Measurements from ENCODE around the gene PCYOX1L.

The PCYOX1L gene

GRCh38 chr5:149378241-149378820 lies 20.5 kb downstream of the PCYOX1L start:
- no peak for ATAC-seq
- TF ChIP-seq ARNTL (CRISPR knock-in tag; IDR thresholded peaks at IDR 0.05; ENCODE audit: borderline replicate concordance, low read depth): no peak
- TF ChIP-seq OSR1 (CRISPR knock-in tag; IDR thresholded peaks at IDR 0.05): no peak

GRCh38 chr5:149379177-149379761 lies 21.4 kb downstream of the PCYOX1L start, which contains the start of gene IL17B:
TSS of gene IL17B (minus strand) at chr5:149379292. CDS start at chr5:149379225, 67 bp downstream.
- no peak for ATAC-seq
- TF ChIP-seq RARB (CRISPR knock-in tag; IDR thresholded peaks at IDR 0.05) (no peak), ZNF565 (CRISPR knock-in tag; conservative IDR thresholded peaks at IDR 0.05; ENCODE audit: low read depth) (no peak), CSRNP3 (CRISPR knock-in tag; IDR thresholded peaks at IDR 0.05) (no peak), CREB5 (CRISPR knock-in tag; IDR thresholded peaks at IDR 0.05; ENCODE audit: low read depth) (no peak), ISL1 (CRISPR knock-in tag; IDR thresholded peaks at IDR 0.05) (no peak), PATZ1 (CRISPR knock-in tag; IDR thresholded peaks at IDR 0.05; ENCODE audit: borderline replicate concordance) (no peak), TSHZ2 (CRISPR knock-in tag; IDR thresholded peaks at IDR 0.05) (no peak), ARNTL (CRISPR knock-in tag; IDR thresholded peaks at IDR 0.05; ENCODE audit: borderline replicate concordance, low read depth) (no peak), ZFP30 (CRISPR knock-in tag; IDR thresholded peaks at IDR 0.05) (no peak), BACH2 (CRISPR knock-in tag; IDR thresholded peaks at IDR 0.05; ENCODE audit: borderline replicate concordance) (no peak), GLIS3 (CRISPR knock-in tag; IDR thresholded peaks at IDR 0.05) (no peak)

GRCh38 chr5:149379818-149380374 lies 22.1 kb downstream of the PCYOX1L start:
- no peak for ATAC-seq
- TF ChIP-seq CREB5 (CRISPR knock-in tag; IDR thresholded peaks at IDR 0.05; ENCODE audit: low read depth): no peak

GRCh38 chr5:149380466-149381121 lies 22.7 kb downstream of the PCYOX1L start:
- ATAC-seq: no peak
- no peak for TF ChIP-seq CREB5 (CRISPR knock-in tag; IDR thresholded peaks at IDR 0.05; ENCODE audit: low read depth)
- TF ChIP-seq ZC3H10 (CRISPR knock-in tag; IDR thresholded peaks at IDR 0.05): no peak
- no peak for TF ChIP-seq TCF4 (CRISPR knock-in tag; IDR thresholded peaks at IDR 0.05; ENCODE audit: borderline replicate concordance)
- no peak for TF ChIP-seq TOX (CRISPR knock-in tag; IDR thresholded peaks at IDR 0.05; ENCODE audit: borderline replicate concordance)
- TF ChIP-seq ZNF70 (CRISPR knock-in tag; IDR thresholded peaks at IDR 0.05): no peak
- no peak for TF ChIP-seq ZFP30 (CRISPR knock-in tag; IDR thresholded peaks at IDR 0.05)
- no peak for TF ChIP-seq SNAI2 (CRISPR knock-in tag; IDR thresholded peaks at IDR 0.05)
- TF ChIP-seq ZNF8 (CRISPR knock-in tag; IDR thresholded peaks at IDR 0.05): no peak
- no peak for TF ChIP-seq RARB (CRISPR knock-in tag; IDR thresholded peaks at IDR 0.05)
- TF ChIP-seq ARNTL (CRISPR knock-in tag; IDR thresholded peaks at IDR 0.05; ENCODE audit: borderline replicate concordance, low read depth): no peak
- no peak for TF ChIP-seq OSR1 (CRISPR knock-in tag; IDR thresholded peaks at IDR 0.05)
- TF ChIP-seq CSRNP3 (CRISPR knock-in tag; IDR thresholded peaks at IDR 0.05): no peak
- no peak for TF ChIP-seq GLIS3 (CRISPR knock-in tag; IDR thresholded peaks at IDR 0.05)
- TF ChIP-seq PATZ1 (CRISPR knock-in tag; IDR thresholded peaks at IDR 0.05; ENCODE audit: borderline replicate concordance): no peak
- TF ChIP-seq ZNF565 (CRISPR knock-in tag; conservative IDR thresholded peaks at IDR 0.05; ENCODE audit: low read depth): no peak

Data from SK-N-SH treated with all-trans-retinoic acid at 6 μM for 48 hours (cell line).